ENCODE data around the gene LRCOL1. TPM values are rescaled to one million over a fixed set of nuclear protein-coding genes. Genes with fewer than 3 reads are reported as not detected.

Gene LRCOL1
- total RNA-seq, 1 experiment from 2014 or later: not detected

DNA sequence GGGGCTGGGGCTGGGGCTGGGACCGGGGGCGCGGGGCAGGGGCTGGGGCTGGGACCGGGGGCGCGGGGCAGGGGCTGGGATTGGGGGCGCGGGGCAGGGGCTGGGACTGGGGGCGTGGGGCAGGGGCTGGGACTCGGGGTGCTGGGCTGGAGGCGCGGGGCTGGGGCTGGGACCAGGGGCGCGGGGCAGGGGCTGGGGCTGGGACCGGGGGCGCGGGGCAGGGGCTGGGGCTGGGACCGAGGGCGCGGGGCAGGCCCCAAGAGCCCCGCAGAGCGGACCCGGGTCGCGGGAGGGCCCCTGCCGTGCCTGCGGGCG is 8.6 kb upstream of the LRCOL1 start:
- DNase-seq (ENCODE audit: low read depth): no peak

DNA sequence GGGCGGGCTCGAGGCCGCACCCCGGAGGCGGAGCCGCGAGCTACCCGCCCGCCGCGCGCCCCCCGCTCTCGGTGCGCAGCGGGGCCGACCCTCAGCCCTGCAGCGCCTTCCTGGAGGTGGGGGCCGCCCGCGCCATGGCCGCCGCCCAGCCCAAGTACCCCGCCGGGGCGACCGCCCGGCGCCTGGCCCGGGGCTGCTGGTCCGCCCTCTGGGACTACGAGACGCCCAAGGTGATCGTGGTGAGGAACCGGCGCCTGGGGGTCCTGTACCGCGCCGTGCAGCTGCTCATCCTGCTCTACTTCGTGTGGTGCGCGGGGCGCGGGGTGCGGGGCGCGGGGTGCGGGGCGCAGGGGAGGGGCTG is 8.3 kb upstream of the LRCOL1 start, which contains the start of gene P2RX2:
Gene P2RX2, plus strand, starts transcription at position 94 of the 361 bp plus-strand sequence. Its CDS starts 41 bp downstream, at position 135.
- no peak for DNase-seq (ENCODE audit: low read depth)

DNA sequence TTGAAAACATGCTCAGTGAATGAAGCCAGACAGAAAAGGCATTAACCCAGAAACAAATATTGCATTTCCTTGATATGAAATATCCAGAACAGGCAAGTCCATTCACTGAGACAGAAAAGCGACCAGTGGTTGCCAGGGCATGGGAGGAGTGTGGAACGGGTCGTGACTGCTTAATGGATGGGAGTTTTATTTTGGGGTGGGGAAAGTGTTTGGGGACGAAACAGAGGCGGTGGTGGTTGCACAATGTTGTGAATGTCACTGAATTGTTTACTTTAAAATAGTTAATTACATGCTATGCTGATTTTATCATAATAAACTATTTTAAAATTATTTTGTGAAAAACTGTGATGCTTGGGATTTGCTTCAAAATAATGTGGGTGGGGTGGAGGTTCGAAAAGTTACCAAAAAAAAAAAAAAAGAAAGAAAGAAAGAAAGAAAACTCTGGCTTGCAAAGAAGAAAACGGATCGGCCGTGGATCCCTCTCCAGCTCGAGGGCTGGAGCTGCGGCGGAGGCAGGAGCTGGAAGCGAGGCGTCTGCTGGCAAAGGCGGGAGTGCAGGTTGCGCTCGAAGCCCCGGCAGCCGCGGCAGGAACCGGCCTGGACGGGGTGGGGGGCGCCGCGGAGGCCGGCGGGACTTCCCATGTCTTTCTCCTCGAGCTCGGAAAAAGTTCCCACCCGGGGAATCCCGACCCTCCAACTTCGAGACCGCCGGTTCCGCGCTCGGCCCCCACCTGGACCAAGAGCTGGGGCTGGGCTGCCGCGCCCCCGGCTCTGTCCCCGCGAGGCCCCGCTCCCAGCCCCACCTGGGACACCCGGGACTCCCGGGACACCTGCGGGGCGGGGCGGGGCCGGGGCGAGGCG is 7.7 kb upstream of the LRCOL1 start:
- no peak for DNase-seq (ENCODE audit: low read depth)

DNA sequence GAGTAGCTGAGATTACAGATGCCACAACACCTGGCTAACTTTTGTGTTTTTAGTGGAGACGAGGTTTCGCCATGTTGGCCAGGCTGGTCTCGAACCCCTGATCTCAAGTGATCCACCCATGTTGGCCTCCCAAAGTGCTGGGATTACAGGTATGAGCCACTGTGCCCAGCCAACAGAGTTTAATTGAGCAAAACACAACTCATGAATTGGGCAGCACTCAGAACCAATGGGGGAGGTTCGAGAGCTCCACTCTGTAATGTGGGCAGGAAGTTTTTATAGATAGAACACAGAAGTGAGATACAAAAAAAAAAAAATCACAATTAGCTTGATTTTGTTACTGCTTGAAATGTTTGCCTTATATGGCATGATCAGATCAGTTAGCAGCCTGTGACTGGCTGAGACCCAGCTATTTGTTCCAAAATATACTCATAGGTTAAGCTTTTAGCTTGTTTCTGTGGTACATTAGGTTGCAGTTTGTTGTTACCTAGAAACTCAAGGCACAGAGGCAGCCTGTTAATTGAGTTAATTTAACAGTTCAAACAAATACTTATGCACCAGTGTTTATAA is 6.8 kb upstream of the LRCOL1 start:
- DNase-seq (ENCODE audit: low read depth): no peak

DNA sequence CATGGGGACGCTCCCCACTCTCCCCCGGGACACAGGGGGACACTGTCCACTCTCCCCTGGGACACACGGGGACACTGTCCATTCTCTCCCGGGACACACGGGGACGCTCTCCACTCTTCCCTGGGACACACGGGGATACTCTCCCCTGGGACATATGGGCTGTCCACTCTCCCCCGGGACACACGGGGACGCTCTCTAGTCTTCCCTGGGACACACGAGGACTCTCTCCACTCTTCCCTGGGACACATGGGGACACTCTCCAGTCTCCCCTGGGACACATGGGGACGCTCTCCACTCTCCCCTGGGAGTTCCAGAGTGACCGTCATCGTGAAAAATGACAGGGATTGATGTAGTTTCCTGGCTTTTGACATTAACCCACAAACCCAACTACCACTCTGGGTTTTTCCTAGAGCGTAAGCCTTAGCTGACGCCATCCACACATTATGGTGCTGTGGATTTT is 5.2 kb upstream of the LRCOL1 start:
- no peak for DNase-seq (ENCODE audit: low read depth)

DNA sequence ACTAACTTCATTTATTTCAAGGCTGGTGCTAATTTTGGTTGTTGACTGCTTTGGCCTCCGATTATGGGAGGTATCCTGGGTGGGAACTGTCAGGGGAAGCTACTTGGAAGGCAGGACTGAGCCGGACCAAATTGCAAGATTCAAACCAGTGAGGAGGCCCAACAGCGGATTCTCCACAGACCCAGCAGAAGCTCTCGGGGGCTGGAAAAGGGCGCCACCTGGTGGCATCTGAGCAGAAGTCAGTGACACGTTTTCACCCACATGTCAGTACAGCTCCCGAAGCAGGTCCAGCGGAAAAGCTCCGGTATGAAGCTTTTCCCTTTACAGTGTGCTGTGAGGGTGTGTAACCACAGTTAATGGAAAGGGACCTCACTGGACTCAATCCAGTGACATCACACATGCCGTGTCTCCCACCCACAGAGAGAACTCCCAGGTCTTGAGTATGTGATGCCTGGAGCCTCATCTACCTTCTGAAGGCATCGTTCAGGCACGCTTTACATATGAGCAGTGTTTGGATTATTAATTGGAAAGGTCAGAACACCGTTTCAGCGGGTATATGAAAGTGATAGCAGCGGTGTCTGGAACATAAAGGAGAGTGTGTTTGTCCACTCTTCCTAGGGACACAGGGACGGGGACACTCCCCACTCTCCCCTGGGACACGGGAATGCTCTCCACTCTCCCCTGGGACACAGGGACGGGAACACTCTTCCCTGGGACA is 4.6 kb upstream of the LRCOL1 start:
- peak; percentile 79 for DNase-seq (ENCODE audit: low read depth)

DNA sequence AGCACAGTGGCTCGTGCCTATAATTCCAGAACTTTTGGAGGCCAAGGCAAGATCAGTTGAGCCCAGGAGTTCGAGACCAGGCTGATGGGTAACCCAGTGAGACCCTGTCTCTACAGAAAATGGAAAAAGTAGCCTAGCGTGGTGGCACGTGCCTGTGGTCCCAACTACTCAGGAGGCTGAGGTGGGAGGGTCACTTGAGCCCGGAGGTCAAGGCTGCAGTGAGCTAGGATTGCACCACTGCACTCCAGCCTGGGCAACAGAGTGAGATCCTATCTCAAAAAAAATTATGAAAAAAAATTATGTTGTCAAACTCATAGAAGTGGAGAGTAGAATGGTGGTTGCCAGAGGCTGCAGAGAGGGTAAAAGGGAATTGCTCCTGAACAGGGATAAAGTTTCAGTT is 3.6 kb upstream of the LRCOL1 start:
- no peak for DNase-seq (ENCODE audit: low read depth)

DNA sequence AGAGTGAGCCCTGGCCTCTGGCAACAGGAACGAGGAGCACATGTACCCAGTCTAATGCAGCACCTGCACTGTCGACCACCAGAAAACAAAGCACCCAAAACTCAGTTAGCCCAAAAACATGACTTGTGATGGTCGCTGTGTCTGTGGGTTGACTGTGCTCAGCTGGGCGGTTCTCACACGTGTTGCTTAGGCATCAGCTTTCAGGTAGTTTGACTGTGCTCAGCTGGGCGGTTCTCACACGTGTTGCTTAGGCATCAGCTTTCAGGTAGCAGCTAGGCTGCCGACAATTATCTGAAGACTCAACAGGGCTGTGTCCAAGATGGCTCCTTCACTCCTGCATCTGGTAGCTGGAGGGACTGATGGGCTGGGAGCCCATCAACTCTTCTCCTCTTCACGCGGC is 1.2 kb upstream of the LRCOL1 start:
- DNase-seq (ENCODE audit: low read depth): no peak

DNA sequence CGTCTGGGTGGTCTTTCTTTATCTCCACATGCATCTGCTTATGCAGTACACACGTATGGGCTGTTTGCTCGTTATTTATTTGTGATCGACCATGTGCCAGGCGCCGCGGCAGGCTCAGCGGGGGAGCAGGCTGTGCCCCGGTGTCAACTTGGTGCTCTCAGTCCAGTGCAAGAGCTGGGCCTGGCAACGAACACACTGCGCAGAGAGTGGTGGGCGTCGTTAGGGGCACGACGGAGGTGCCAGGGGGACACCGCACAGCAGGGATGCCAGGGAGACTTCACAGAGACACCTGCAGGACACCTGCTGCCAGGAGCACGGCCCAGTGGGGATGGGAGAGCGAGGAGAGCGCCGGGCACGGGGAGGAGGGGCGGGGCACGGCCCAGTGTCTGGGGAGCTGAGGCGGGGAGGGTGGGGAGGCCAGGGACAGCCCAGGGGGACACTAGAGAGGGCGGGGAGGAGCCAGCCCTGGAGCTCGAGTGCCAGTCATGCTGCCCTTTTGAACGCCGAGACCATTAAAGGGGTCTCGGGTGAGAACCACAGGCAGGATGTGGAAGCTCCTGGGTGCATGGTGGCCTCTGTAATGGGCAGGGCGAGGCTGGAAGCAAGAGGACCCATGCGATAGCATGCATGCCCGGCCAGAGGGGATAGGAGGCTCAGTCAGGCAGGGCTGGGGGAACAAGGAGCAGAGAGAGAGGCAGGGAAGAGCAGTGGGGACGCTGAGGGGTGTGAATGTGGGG is 652 bp upstream of the LRCOL1 start:
- DNase-seq (ENCODE audit: low read depth): no peak

DNA sequence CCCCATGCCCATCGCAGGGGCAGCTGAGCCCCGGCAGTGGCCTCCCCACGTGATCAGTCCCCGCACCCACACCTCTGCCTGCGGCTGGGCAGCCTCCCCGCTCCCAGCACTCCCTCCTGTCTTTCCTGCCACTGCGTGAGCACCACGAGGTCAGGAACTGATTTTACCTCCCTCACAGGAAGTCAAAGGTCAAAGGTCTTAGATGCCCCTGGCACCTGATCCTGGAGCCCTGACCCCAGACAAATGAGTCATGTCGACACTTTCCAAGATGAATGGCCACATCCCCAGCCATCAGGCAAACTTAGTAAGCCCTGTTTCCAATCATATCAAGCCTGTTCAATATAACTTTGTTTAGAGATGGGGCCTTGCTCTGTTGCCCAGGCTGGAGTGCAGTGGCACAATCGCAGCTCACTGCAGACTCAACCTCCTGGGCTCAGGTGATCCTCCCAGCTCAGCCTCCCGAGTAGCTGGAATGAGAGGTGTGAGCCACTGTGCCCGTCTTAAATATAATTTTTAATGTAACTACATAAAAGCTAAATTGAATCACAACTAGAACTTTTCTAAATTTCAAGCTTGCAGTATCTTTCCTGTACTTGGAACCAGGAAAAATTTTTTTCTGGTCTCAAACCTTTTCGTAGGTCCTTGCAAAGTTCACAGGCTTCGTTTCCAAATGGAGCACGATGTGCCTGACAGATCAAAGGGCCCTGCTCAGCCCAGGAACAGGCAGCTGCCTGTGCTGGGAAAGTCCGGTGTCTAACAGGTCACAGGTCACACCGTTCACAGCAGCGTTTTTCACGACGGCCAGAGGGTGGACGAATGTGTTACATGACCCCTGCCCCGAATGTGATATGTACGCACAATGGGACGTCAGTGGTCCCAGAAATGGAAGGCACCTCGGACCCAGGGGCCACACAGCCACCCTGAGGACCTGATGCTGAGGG is 1.9 kb downstream of the LRCOL1 start:
- DNase-seq (ENCODE audit: low read depth): no peak

DNA sequence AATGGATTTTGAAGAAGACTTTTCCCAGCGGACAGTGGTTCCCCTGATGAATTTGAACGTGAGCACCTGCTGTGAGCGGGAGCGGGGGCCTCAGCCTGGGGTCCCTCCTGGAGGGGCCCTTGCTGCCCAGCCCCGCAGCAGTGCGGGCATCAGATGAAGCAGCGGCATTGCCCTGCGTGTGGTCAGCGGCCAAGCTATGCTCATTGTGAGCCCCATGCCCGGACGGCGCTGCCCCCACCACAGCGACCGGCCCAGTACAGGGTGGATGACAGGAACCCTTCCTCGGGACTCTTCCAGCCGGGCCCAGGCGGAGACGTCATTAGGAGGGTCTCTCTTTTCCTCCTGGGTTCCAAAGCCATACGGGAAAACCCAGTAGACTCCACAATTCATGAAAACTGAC is 3.5 kb downstream of the LRCOL1 start:
- DNase-seq (ENCODE audit: low read depth): no peak

DNA sequence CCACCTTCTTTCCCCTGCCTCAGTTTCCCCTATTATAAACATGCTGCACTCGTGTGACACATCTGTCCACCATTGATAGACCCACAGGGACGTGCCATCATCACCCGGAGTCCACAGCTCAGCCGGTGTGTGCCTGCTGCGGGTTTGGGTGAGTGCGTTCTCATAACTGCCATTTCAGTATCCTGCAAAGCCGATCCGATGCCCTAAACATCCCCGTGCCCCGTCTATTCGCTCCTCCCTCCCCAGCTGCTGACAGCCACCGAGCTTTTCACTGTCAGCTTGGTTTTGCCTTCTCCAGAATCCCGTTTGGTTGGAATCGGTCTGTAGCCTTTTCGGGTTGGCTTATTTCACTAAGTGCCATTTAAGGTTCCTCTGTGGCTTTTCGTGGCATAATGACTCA is 3.9 kb downstream of the LRCOL1 start:
- no peak for DNase-seq (ENCODE audit: low read depth)

DNA sequence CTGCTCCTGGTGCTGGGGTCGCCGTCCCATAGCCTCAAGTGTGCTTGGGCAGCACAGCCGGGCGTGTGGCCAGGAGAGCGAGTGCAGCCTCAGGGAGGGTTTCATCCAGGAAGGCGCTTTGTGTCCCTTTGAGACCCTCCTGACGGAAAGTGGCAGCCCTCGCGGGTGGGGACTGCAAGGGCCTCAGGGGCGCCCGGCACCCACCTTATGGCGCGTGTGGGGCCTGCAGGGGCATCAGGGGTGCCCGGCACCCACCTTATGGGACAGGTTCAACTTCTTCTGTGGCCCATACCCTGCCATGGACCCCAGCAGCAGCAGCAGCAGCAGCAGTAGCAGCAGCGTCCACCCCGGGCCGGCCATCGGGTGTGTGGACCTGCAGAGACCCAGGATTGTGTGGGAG is 4.5 kb downstream of the LRCOL1 start:
- DNase-seq (ENCODE audit: low read depth): no peak

DNA sequence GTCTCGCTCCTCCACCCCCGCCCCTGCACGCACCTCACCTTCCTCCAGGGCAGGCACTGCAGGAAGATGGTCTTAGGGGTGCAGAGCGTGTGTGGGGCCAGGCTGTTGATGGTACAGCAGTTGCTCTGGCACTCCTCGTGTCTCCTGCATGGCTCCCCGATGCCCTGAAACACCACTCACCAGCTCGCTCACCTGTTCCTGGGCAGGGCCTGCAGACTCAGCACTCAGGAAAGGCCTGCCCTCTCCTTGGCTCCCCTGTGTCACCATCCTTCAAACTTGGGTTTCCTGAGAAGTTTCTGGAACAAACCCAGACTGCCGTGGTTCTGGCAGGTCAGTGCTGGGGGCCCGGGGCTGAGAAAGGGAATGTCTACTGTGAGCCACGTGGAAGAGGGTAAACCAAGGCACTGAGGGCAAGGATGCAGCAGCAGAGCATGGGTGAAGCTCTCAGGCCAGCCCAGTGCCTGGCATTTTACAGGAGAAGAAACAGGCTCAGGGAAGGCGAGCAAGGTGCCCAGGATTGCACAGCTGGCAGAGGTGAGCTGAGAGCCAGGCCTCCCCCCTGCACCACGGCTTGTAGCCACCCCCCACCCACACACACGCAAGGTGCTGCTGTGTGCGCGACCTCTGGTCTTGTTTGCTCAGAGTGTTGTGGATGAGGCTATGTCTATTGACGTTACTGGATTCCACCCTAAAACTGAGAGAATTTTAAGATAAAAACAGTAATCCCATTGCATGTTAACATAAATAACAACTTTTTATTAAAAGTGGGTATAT is 5.5 kb downstream of the LRCOL1 start:
- DNase-seq (ENCODE audit: low read depth): no peak

DNA sequence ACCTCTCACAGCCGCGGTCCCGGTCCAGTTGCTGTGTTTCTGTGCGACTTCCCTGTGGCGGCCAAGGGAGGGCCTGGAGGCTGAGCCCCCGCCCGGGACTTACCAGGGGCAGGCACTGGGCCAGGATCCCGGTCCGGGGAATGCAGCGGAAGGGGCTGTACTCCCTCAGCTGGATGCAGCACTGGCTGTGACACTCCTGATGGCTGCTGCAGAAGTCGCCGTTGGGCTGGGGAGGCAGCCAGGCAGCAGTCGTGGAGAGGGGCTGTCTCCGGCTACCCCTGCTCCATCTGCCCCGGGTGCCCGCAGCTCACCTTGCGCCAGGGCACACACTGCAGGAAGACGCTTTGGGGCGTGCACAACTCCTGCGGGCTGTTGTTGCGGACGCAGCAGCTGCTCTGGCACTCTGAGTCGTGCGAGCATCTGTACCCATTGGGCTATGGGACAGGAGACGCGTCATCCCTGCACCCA is 6.2 kb downstream of the LRCOL1 start:
- DNase-seq (ENCODE audit: low read depth): no peak

DNA sequence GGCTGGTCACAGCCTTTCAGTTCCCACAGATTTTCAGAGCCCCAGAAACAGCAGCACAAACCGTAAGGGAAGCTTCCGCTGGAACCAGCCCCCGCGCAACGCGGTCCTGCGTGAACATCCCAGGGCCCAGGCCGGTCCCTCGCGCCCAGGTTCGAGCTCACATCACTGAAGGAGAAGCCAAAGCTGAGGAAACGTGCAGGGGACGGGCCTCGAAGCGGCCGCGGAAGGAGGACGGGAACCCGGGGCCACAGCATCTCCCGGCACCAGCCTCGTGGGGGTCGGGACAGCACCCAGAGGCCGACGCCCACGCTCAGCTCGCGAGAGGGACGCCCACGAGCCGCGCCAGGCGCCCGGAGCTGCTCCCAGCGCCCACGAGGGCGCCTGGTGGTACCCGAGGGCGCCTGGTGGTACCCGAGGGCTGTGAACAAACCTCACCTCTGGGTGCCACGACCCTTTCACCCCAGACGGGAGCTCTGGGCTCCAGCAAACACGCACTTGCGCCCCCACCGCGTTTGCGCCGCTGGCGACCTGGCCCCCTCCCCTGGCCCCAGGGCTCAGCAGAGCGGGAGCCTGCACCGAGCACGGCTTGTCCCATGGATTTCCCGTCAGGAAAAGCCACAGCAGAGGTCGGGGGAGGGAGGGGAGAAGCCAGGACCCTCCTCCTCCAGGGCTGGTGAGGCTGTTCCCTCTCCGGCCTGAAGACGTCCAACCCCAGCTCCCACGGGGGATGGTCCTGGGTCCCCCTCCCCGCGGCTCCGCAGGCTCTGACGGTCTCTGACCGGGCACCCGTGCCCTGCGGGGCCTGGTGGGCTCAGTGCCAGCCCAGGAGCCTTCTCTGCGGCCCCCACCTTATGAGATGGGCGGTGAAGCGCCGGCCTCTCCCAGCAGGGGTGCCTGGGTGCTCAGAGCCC is 6.9 kb downstream of the LRCOL1 start:
- no peak for DNase-seq (ENCODE audit: low read depth)

DNA sequence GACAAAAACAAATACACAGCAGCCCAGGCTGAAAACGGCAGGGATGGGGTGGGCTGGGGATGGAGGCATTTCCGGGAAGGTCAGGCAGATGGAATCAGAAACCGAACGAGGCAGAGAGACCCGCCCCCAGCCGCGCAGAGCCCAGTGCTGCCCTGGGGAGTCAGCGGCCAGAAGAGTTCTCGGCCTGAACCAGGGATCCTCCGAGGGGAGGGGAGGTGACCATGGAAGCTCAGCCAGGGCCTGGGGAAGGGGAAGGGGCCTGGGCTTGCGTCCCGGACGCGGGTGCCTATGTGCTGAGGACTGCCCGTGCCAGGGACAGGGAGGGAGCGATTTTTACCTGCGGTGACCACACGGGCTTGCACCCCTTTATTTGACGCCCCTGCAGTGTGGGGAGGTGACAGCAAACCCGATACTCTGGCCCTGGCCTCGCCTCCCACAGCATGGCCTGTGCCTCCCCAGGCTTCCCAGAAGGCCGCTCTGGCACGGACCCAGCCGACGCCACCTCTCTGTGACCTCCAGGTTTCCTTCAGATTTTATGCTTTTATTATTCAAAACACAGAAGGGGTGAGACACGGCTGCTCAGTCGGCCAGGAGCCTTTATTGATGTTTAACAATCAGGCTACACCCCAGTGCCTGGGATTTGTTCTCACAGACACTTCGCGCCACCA is 7.7 kb downstream of the LRCOL1 start:
- no peak for DNase-seq (ENCODE audit: low read depth)

DNA sequence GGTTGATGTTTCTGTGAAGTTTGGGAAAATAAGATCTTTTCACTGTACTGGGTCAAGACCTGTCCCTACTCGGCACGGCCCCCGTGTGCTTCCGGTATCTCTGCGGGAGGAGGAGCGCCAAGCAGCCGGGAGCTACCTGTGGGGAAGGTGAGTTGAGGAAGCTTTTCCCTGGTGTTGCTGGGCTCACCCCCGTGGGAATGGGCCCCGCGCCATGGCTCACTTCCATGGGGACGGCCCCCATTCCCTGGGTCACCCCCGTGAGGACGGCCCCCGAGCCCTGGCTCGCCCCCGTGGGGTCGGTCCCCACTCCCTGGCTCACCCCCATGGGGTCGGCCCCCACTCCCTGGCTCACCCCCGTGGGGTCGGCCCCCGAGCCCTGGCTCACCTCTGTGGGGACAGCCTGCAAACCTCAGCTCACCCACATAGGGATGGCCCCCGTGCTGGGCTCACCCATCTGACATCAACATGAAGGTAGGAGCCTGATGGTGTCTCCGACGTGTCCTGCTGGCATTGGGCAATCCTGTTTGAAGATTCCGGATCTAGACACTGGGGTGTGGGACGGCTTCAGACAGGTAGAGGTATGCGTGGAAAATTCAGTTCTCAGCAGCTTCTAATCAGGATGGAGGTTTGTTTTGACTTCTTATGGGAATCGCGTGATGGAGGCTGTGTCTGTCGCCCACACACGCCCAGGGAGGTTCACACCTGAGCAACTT is 9.1 kb downstream of the LRCOL1 start:
- DNase-seq (ENCODE audit: low read depth): no peak

Data from Daoy (cell line).